Thyroid gland (tissue), 4 donors: ENCODE results near the gene PROCR. TPM values are rescaled to one million over a fixed set of nuclear protein-coding genes. Genes with fewer than 3 reads are reported as not detected.
A peak's percentile ranks its signal among the peaks of the same experiment; 100 is the strongest.
"Not testable (repeated sequence)": the region's sequence is repeated elsewhere in the genome, so short reads cannot be mapped to it uniquely, and the experiment has no call there.

Experiments used
- DNase-seq, 2 donors: peaks; one replicate each; pipeline ENCODE4 v3.0.0-alpha.2; 2019
- H3K27ac ChIP-seq, 3 donors: fragments of 200-600 bp; sonication (generic); 1 replicate in 2 of 3; 2 replicates in 1 of 3; pipeline ENCODE4 v1.5.1; 2016 to 2019; ENCODE audit warnings: mild to moderate bottlenecking in 1 of 3, moderate library complexity in 1 of 3
- H3K27me3 ChIP-seq: fragments of 200-600 bp; sonication (generic); one replicate; pipeline ENCODE4 v1.5.1; 2019
- H3K36me3 ChIP-seq, 2 donors: fragments of 200-600 bp; sonication (generic); one replicate each; pipeline ENCODE4 v1.5.1; 2016 to 2019
- H3K4me1 ChIP-seq, 2 donors: fragments of 200-600 bp; sonication (generic); one replicate each; pipeline ENCODE4 v1.5.1; 2017 to 2019
- H3K4me3 ChIP-seq, 3 donors: fragments of 200-600 bp; sonication (generic); replicated peaks in 1 of 3; 1 replicate in 2 of 3; 2 replicates in 1 of 3; pipeline ENCODE4 v1.5.1; 2016; ENCODE audit warnings: mild to moderate bottlenecking in 1 of 3
- H3K9me3 ChIP-seq: fragments of 200-600 bp; sonication (generic); one replicate; pipeline ENCODE4 v1.5.1; 2017
- POLR2A ChIP-seq, 2 donors: fragments of 450-650 bp; IDR thresholded peaks; one replicate each; pipeline ENCODE4 v1.6.1; 2017; ENCODE audit warnings: antibody characterized with exemption in 2 of 2, mild to moderate bottlenecking in 2 of 2, moderate library complexity in 1 of 2
- WGBS, 2 donors: methylation state at CpG; one replicate each; pipeline ENCODE4 v1.1.5; 2017; 5-methylcytosine and 5-hydroxymethylcytosine counted together
- intact Hi-C: fragments of 100-400 bp; cut with DNase I; formaldehyde crosslinking; loops from one replicate; pipeline ENCODE4 v1.15.1; 2023
- total RNA-seq, 4 donors: library from RNA; depleted of rRNA; stranded (reverse); fragments of >200 nt; gene quantifications; one replicate each; pipeline ENCODE4 v1.2.3, GENCODE V29; 2016
- TF ChIP-seq, protein P1 (sequence below), 6 experiments: fragments of 200-600 bp in 3 of 6; fragments of 450-650 bp in 3 of 6; sonication (generic) in 3 of 6; IDR thresholded peaks; one replicate each; pipeline ENCODE4 v1.5.1; 2016 to 2019; ENCODE audit warnings: antibody characterized with exemption in 6 of 6, mild to moderate bottlenecking in 2 of 6, inconsistent platforms in 1 of 6, moderate library complexity in 1 of 6

PROCR gene
- total RNA-seq, 4 donors from 2014 or later, result 11.2 to 56.0 (median 37.9) TPM

DNA sequence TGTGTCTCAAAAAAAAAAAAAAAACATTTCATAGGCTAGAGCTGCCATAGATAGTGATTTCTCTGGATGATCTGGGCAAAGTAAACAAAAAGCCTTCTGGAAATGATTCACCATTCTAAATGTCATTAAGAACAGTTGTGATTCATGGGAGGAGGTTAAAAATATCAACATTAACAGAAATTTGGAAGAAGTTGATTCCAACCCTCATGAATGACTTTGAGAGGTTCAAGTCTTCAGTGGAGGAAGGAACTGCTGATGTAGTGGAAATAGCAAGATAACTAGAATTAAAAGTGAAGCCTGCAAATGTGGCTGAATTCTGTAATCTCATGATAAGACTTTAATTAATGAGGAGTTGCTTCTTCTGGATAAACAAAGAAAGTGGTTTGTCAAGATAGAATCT lies 27.9 kb downstream of the PROCR start:
- Histone ChIP-seq H3K27ac (no peak overlapping the region), H3K27me3 (no peaks in the 10 kb centered on the region), H3K9me3 (no peaks in the 10 kb centered on the region), H3K36me3 (peaks cover 0 to 2% of the 10 kb centered on the region in 2 donors), H3K4me1 (no peaks in the 10 kb centered on the region), H3K4me3 (no peak overlapping the region)
- intact Hi-C loops, result no loop called here
- TF ChIP-seq POLR2A (IDR thresholded peaks at IDR 0.05), result no peak
- TF ChIP-seq, protein P1, sequence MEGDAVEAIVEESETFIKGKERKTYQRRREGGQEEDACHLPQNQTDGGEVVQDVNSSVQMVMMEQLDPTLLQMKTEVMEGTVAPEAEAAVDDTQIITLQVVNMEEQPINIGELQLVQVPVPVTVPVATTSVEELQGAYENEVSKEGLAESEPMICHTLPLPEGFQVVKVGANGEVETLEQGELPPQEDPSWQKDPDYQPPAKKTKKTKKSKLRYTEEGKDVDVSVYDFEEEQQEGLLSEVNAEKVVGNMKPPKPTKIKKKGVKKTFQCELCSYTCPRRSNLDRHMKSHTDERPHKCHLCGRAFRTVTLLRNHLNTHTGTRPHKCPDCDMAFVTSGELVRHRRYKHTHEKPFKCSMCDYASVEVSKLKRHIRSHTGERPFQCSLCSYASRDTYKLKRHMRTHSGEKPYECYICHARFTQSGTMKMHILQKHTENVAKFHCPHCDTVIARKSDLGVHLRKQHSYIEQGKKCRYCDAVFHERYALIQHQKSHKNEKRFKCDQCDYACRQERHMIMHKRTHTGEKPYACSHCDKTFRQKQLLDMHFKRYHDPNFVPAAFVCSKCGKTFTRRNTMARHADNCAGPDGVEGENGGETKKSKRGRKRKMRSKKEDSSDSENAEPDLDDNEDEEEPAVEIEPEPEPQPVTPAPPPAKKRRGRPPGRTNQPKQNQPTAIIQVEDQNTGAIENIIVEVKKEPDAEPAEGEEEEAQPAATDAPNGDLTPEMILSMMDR (IDR thresholded peaks at IDR 0.05), result no peak
- DNase-seq, result no peak

DNA sequence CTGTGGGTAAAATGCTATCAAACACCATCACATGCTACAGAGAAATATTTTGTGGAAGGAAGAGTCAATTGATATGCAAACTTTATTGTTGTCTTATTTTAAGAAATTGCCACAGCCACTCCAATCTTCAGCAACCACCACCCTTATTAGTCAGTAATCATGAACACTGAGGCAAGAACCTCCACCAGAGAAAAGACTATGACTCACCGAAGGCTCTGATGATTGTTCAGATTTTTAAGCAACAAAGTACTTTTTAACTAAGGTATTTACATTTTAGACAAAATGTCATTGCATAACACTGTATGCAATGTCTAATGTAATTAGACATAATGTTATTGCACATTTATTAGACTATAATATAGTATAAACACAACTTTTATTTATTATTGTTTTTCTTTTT lies 28.4 kb downstream of the PROCR start:
- Histone ChIP-seq H3K9me3 (no peaks in the 10 kb centered on the region), H3K4me3 (no peak overlapping the region), H3K36me3 (peaks cover 0 to 2% of the 10 kb centered on the region in 2 donors), H3K4me1 (no peaks in the 10 kb centered on the region), H3K27ac (no peak overlapping the region), H3K27me3 (no peaks in the 10 kb centered on the region)
- no peak for TF ChIP-seq POLR2A (IDR thresholded peaks at IDR 0.05)
- TF ChIP-seq, protein P1 (IDR thresholded peaks at IDR 0.05), result no peak
- 76 to 81% methylated on average over 1 of the region's 1 CpG for WGBS, 2 donors
- intact Hi-C loops, result no loop called here
- DNase-seq, result no peak

DNA sequence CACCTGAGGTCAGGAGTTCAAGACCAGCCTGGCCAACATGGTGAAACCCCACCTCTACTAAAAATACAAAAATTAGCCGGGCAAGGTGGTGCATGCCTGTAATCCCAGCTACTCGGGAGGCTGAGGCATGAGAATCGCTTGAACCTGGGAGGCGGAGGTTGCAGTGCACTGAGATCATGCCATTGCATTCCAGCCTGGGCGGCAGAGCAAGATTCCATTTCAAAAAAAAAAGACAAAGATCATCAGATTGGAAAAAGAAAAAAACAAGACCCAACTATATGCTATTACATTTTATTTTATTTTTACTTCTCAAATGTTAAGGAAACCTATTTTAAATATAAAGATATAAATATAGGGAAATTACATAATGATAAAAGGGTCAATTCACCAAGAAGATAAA lies 29.6 kb downstream of the PROCR start:
- H3K27me3 ChIP-seq, H3K9me3 ChIP-seq, H3K27ac ChIP-seq, H3K4me3 ChIP-seq, H3K4me1 ChIP-seq, H3K36me3 ChIP-seq, DNase-seq, intact Hi-C loops: not testable (repeated sequence)
- WGBS, 2 donors, result 93 to 94% methylated on average over 5 of the region's 5 CpGs

DNA sequence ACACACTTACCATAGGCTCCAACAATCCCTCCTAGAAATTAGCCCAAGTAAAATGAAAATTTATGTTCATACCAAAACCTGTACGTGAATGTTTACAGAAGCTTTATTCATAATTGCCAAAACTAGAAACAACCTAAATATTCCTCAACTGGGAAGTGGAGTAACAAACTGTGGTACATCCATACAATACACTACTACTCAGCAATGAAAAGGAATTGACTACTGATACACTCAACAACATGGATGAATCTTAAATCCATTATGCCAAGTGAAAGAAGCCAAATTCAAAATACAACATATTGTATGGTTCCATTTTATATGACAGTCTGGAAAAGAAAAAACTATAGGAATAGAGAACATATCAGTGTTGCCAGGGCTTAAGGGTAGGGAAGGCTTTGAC lies 34.9 kb downstream of the PROCR start:
- H3K27me3 ChIP-seq, result no peaks in the 10 kb centered on the region
- DNase-seq, result no peak
- no peak overlapping the region for H3K27ac ChIP-seq
- TF ChIP-seq, protein P1 (IDR thresholded peaks at IDR 0.05), result no peak
- TF ChIP-seq POLR2A (IDR thresholded peaks at IDR 0.05), result no peak
- no peak overlapping the region for H3K4me3 ChIP-seq
- peaks cover 0 to 2% of the 10 kb centered on the region in 2 donors for H3K36me3 ChIP-seq
- WGBS, 2 donors, result 89 to 95% methylated on average over 1 of the region's 1 CpG
- intact Hi-C loops, result loop anchor here (5.0 kb wide), 1 partner anchor 60 kb away; the partner anchor contains the start of gene EDEM2
- H3K9me3 ChIP-seq, result no peaks in the 10 kb centered on the region
- H3K4me1 ChIP-seq, result no peaks in the 10 kb centered on the region

DNA sequence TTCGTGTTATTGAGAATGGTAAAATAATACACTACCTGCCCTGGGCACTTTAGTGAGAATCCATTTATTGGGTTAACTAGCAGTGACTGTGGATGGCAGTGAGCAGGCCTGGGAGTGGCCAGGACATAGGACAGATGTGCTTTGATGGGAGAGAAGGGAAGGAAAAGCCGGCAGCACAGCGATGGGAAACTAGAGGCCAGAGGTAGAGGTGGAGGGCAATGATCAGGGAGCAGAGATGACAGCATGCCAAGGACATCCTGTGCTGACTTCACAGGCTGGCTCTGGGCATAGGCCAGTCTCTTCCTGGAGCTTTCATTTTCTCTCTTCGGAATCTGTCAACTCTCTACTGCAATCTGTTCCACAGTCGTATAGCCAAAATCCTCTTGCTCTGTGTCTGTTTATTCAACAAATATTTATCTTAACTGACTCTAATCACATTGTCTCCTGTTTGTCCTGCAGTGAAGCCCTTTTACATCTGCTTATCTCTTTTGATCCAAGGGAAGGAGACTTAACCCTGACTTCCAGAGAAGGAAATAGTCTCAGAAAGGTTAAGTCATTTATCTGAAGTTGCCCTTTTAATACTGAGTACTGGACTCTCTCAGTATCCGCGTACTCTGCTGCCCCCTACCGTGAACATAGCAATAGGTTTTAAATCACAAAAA lies 36.2 kb downstream of the PROCR start:
- Histone ChIP-seq H3K4me3 (no peak overlapping the region), H3K4me1 (no peaks in the 10 kb centered on the region), H3K9me3 (no peaks in the 10 kb centered on the region), H3K27ac (peak overlapping the region; percentile 4 to 47 (median 10)), H3K27me3 (no peaks in the 10 kb centered on the region), H3K36me3 (no peaks in the 10 kb centered on the region)
- intact Hi-C loops, result loop anchor here (5.0 kb wide), 1 partner anchor 61 kb away; the partner anchor contains the start of gene EDEM2
- TF ChIP-seq, protein P1 (IDR thresholded peaks at IDR 0.05), result peak; percentile 52 to 93 (median 82)
- TF ChIP-seq POLR2A (IDR thresholded peaks at IDR 0.05), result no peak
- 28 to 39% methylated on average over 8 of the region's 8 CpGs for WGBS, 2 donors
- peak; percentile 80 to 89 for DNase-seq
